Naive thymus-derived CD8-positive, alpha-beta T cell (primary cell): ENCODE results near the gene PTPRE. TPM values are rescaled to one million over a fixed set of nuclear protein-coding genes. Genes with fewer than 3 reads are reported as not detected.

Experiments used
- ATAC-seq, 2 donors: fragments of 150-1000 bp; cut with Tn5 transposase in 1 of 2; sonication (Bioruptor Pico), chemical (Tn5 transposase) in 1 of 2; 1 replicate in 1 of 2; 2 replicates in 1 of 2; pipeline ENCODE4 v1.10.0; 2021; ENCODE audit warnings: mild to moderate bottlenecking in 2 of 2, moderate library complexity in 2 of 2
- POLR2A ChIA-PET: fragments of 350-600 bp; sonication (Branson Sonifier 250); formaldehyde crosslinking; loops from one replicate; lab custom pipeline; 2021; ENCODE audit warnings: antibody characterized with exemption; lab: Charles Lee
- DNase-seq, 10 donors: peaks; one replicate each; pipeline versions ENCODE4 v3.0.0 to v3.0.0-alpha.2; 2020 to 2022
- H3K27ac Mint-ChIP-seq, 10 donors: one replicate each; pipeline ENCODE4 v1.8.0; 2020 to 2022; ENCODE audit warnings: mild to moderate bottlenecking in 10 of 10, mixed read lengths in 10 of 10, moderate library complexity in 4 of 10, inconsistent platforms in 1 of 10
- H3K27me3 Mint-ChIP-seq, 5 donors: one replicate each; pipeline ENCODE4 v1.8.0; 2021 to 2022; ENCODE audit warnings: mixed read lengths in 5 of 5
- H3K36me3 Mint-ChIP-seq, 3 donors: one replicate each; pipeline ENCODE4 v1.8.0; 2020 to 2022; ENCODE audit warnings: mixed read lengths in 3 of 3, mild to moderate bottlenecking in 2 of 3, inconsistent platforms in 1 of 3
- H3K4me1 Mint-ChIP-seq, 4 donors: one replicate each; pipeline ENCODE4 v1.8.0; 2021 to 2022; ENCODE audit warnings: mixed read lengths in 4 of 4
- H3K4me3 Mint-ChIP-seq, 10 donors: one replicate each; pipeline ENCODE4 v1.8.0; 2020 to 2022; ENCODE audit warnings: mild to moderate bottlenecking in 10 of 10, mixed read lengths in 10 of 10, moderate library complexity in 6 of 10, inconsistent platforms in 1 of 10
- H3K9me3 Mint-ChIP-seq, 9 donors: one replicate each; pipeline ENCODE4 v1.8.0; 2020 to 2022; ENCODE audit warnings: mixed read lengths in 9 of 9, mild to moderate bottlenecking in 3 of 9, inconsistent platforms in 1 of 9, moderate library complexity in 1 of 9
- polyA plus RNA-seq, 3 donors: library from polyadenylated mRNA; unstranded; fragments of 300-500 nt; fragmentation: Illumina TruSeq; gene quantifications; one replicate each; pipeline ENCODE4 v1.2.3, GENCODE V29; 2021
- total RNA-seq, 8 experiments: library from RNA in 2 of 8; stranded (reverse) in 2 of 8; gene quantifications; one replicate each; pipeline ENCODE4 v1.2.3 and lab custom pipeline; 2021 to 2026

The PTPRE gene
- total and polyA plus RNA-seq, 5 experiments from 2014 or later, result 7.8 to 29.5 (median 17.6) TPM

- POLR2A ChIA-PET, result no interaction called here
- ATAC-seq (no peak), DNase-seq (no peak)
- Mint-ChIP-seq H3K27me3 (peaks cover 3 to 17% (median 12%) of the 10 kb centered on the region in 5 donors), H3K36me3 (no peaks in the 10 kb centered on the region), H3K4me1 (peaks cover 9 to 20% (median 19%) of the 10 kb centered on the region in 4 donors), H3K27ac (no peak overlapping the region), H3K4me3 (no peak overlapping the region), H3K9me3 (peaks cover 0 to 1% (median 0%) of the 10 kb centered on the region in 9 donors)
Measured at GRCh38 chr10:127940866-127941640, 34.1 kb downstream of the PTPRE start.

DNA sequence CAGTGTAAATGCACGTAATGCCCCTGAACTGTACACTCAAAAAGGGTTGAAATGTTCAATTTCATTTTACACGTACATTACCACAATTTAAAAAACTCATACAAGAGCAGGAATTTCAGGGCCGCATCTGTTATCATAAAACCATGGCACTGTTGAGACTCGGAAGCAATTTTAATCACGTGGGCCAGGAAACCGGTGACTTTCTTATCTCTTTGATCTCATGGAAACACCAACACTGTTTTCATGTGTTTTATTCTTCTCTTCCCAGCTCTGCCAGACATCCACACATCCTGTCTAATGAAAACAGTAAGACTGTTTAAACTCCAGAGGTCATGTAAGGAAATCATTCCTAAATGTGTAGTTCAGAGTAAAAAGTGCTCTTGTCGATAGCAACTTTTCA, 35.9 kb downstream of the PTPRE start:
- DNase-seq, result no peak
- POLR2A ChIA-PET, result no interaction called here
- no peak overlapping the region for H3K4me3 Mint-ChIP-seq
- no peak for ATAC-seq
- H3K4me1 Mint-ChIP-seq, result peaks cover 14 to 27% (median 24%) of the 10 kb centered on the region in 4 donors
- H3K27ac Mint-ChIP-seq, result peak overlapping the region in 1 of 10 donors; percentile 0
- peaks cover 3 to 15% (median 11%) of the 10 kb centered on the region in 5 donors for H3K27me3 Mint-ChIP-seq
- H3K9me3 Mint-ChIP-seq, result peaks cover 0 to 1% (median 0%) of the 10 kb centered on the region in 9 donors
- no peaks in the 10 kb centered on the region for H3K36me3 Mint-ChIP-seq

DNA sequence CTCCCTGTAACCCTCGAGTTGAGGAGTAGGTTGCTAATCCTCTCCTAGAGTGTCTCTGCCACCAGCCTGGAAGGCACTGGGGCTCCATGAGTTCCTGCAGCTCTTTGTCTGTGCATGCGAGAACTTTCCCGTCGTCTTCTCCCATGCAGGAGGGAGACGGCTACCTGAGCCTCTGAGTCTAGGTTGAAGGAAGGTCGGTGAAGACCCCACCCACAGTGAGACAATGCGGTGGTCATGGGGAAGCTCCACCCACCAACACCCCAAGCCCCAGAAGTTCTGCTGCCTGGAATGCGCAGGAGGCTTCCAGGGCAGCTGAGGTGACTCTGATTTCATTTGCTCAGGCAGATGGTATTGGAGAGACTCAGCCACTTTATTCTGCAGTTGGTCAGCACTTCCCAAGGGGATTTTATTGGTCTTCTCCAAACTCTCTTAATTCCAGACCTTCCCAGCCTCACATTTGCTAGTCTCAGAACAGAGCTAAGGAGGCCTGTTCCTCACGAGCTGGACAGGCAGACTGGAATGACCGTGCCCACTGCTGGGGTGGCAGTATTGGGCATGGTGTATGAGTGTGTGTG, 36.5 kb downstream of the PTPRE start:
- no peak for ATAC-seq
- Mint-ChIP-seq H3K4me3 (no peak overlapping the region), H3K4me1 (peaks cover 14 to 27% (median 24%) of the 10 kb centered on the region in 4 donors), H3K27me3 (peaks cover 3 to 14% (median 6%) of the 10 kb centered on the region in 5 donors), H3K9me3 (peaks cover 0 to 1% (median 0%) of the 10 kb centered on the region in 9 donors), H3K36me3 (no peaks in the 10 kb centered on the region), H3K27ac (no peak overlapping the region)
- DNase-seq, result no peak
- POLR2A ChIA-PET, result no interaction called here

DNA sequence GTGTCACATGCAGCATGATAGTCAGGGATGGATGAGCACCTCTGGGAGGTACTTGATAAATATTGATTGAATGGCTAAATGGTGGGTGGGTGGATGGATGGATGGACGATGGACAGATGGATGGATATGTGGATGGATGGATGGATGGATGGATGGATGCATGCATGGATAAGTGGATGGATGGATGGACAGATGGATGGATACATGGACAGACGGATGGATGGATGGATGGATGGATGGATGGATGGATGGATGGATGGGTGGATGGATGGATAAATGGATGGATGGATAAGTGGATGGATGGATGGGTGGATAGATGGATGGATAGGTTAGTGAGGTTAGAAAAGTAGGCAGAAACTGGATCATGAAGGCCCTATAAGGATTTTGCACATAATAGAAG, 37.4 kb downstream of the PTPRE start:
- Mint-ChIP-seq H3K4me1 (peaks cover 14 to 27% (median 24%) of the 10 kb centered on the region in 4 donors), H3K27me3 (peaks cover 0 to 12% (median 6%) of the 10 kb centered on the region in 5 donors), H3K36me3 (no peaks in the 10 kb centered on the region), H3K9me3 (peaks cover 0 to 1% (median 0%) of the 10 kb centered on the region in 9 donors), H3K4me3 (no peak overlapping the region), H3K27ac (peak overlapping the region in 2 of 10 donors; percentile 10 to 50)
- ATAC-seq, result no peak
- POLR2A ChIA-PET, result no interaction called here
- no peak for DNase-seq

GRCh38 chr10:127945341-127945758, 38.4 kb downstream of the PTPRE start:
- POLR2A ChIA-PET, result no interaction called here
- Mint-ChIP-seq H3K4me1 (peaks cover 10 to 27% (median 24%) of the 10 kb centered on the region in 4 donors), H3K9me3 (no peaks in the 10 kb centered on the region), H3K27ac (peak overlapping the region in 3 of 10 donors; percentile 4 to 73 (median 50)), H3K4me3 (no peak overlapping the region), H3K36me3 (no peaks in the 10 kb centered on the region), H3K27me3 (peaks cover 0 to 6% (median 0%) of the 10 kb centered on the region in 5 donors)
- DNase-seq (peak in 2 of 10 donors; percentile 11 to 15), ATAC-seq (peak; percentile 41 to 56)

DNA sequence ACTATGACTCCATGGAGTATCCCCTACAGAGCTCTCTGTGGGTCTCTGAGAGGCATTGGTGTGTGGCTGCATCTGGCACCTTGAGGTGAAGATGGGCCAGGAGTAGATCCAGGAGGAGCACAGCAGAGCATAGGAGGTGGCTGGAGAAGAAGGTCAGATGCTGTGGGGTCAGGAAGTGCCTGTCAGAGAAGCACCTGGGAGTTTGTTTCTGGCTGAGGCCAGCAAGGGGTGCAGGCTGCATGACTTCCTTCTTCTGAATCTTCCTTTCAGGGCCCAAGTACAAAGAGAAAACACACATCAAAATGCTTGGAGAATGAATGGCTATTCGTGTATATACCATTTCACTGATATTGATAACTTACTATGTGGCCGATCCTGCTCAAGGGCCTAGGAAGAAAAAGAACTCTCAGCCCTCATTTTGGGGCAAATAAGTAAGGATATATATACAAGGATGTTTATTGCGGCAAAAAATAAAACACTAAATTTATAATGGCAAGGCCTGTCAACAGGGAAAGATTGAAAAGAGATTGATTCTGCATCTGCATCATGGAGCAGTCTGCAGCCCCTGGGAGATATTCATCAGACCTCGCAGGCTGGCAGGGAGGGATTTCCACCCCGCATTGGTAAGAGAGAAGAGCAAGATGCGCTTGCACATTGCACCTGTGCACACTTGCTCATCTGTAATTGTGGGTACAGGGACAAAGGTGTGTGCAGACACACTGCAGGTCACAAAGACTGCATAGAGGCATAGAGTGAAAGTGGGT, 39.2 kb downstream of the PTPRE start:
- H3K4me3 Mint-ChIP-seq, result no peak overlapping the region
- no peak for DNase-seq

DNA sequence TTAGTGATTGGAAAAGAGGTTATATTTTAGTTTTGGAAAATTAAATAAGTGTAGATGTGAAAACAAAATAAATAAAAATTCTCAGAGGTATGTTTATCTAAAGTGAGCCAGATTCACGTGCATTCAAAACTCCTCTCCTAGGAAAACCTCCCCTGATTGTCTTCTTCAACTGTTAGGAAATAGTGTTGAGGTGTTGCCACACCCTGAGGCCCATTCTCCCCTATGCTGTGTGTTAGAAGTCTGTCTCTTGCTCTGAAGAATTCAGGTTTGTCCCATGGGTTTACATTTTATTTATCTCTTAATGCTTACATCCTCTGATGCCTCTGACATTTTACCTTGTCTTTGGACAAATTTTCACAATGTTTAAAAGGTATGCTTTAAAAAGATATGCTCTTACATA, 40.3 kb downstream of the PTPRE start:
- POLR2A ChIA-PET, result no interaction called here
- Mint-ChIP-seq H3K4me1 (peaks cover 9 to 27% (median 24%) of the 10 kb centered on the region in 4 donors), H3K9me3 (no peaks in the 10 kb centered on the region), H3K27ac (no peak overlapping the region), H3K4me3 (no peak overlapping the region), H3K36me3 (no peaks in the 10 kb centered on the region), H3K27me3 (peaks cover 0 to 6% (median 0%) of the 10 kb centered on the region in 5 donors)
- no peak for ATAC-seq
- DNase-seq, result no peak

More for the DNA sequence above, 39.2 kb downstream of the PTPRE start:
- peak overlapping the region in 1 of 10 donors; percentile 73 for H3K27ac Mint-ChIP-seq
- POLR2A ChIA-PET, result no interaction called here
- H3K36me3 Mint-ChIP-seq, result no peaks in the 10 kb centered on the region
- H3K4me1 Mint-ChIP-seq, result peaks cover 10 to 27% (median 24%) of the 10 kb centered on the region in 4 donors
- no peak for ATAC-seq
- peaks cover 0 to 6% (median 0%) of the 10 kb centered on the region in 5 donors for H3K27me3 Mint-ChIP-seq
- H3K9me3 Mint-ChIP-seq, result no peaks in the 10 kb centered on the region

- Mint-ChIP-seq H3K9me3 (no peaks in the 10 kb centered on the region), H3K27ac (no peak overlapping the region), H3K4me1 (peaks cover 9 to 22% (median 16%) of the 10 kb centered on the region in 4 donors), H3K27me3 (peaks cover 0 to 6% (median 0%) of the 10 kb centered on the region in 5 donors), H3K4me3 (no peak overlapping the region), H3K36me3 (no peaks in the 10 kb centered on the region)
- DNase-seq (no peak), ATAC-seq (no peak)
- POLR2A ChIA-PET, result no interaction called here
Measured at GRCh38 chr10:127948791-127949190, 41.9 kb downstream of the PTPRE start.

DNA sequence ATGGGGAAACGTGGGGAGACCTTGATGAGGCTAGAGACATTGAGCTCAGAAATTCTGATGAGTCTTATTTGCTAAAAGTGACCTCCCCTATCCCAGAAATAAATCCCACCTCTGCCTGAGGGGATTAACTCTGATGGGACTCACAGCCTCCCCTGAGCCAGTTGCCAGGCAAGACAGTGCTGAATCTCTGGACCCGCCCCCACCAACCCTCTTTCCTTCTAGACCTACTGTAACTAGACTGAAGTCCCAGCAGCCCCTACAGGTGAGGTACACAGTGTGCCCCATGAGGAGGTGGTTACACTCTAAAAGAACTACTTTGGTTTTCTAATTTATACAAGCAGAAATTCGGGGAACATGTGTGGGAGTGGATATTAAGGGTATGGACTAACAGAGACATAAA, 42.9 kb downstream of the PTPRE start:
- DNase-seq (no peak), ATAC-seq (no peak)
- no peak overlapping the region for H3K4me3 Mint-ChIP-seq
- peak overlapping the region in 2 of 10 donors; percentile 13 to 36 for H3K27ac Mint-ChIP-seq
- H3K9me3 Mint-ChIP-seq, result peaks cover 0 to 2% (median 0%) of the 10 kb centered on the region in 9 donors
- H3K27me3 Mint-ChIP-seq, result peaks cover 0 to 6% (median 0%) of the 10 kb centered on the region in 5 donors
- H3K4me1 Mint-ChIP-seq, result peaks cover 9 to 17% (median 16%) of the 10 kb centered on the region in 4 donors
- no peaks in the 10 kb centered on the region for H3K36me3 Mint-ChIP-seq
- POLR2A ChIA-PET, result no interaction called here

DNA sequence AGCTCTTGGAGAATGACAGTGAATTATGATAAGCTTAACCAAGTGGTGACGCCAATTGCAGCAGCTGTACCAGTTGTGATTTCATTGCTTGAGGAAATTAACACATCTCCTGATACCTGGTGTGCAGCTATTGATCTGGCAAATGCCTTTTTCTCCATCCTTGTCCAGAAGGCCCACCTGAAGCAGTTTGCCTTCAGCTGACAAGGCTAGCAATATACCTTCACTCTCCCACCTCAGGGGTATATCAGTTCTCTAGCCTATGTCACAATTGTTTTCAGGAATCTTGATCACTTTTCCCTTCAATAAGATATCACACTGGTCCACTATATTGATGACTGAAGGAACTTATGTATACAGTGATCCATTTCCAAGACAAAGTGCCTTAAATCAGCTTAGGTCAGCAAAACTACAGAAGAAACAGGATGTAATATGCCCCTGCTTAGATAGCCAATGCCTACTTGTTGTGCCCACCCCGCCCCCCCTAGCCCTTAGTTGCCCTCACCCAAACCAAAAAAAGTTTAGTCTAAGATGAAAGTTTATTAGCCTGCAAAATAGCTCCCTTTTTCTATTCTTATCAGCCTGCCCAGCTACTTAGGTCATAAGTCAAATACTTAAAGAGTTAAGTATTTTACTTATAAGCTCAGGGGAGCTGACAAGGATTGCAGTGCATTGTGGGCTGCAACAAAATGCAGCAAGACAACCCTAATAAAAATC, 45.1 kb downstream of the PTPRE start:
- Mint-ChIP-seq H3K27me3 (peaks cover 0 to 15% (median 4%) of the 10 kb centered on the region in 5 donors), H3K9me3 (peaks cover 0 to 13% (median 3%) of the 10 kb centered on the region in 9 donors), H3K27ac (no peak overlapping the region), H3K36me3 (no peaks in the 10 kb centered on the region), H3K4me1 (no peaks in the 10 kb centered on the region), H3K4me3 (no peak overlapping the region)
- DNase-seq (no peak), ATAC-seq (no peak)
- POLR2A ChIA-PET, result no interaction called here

DNA sequence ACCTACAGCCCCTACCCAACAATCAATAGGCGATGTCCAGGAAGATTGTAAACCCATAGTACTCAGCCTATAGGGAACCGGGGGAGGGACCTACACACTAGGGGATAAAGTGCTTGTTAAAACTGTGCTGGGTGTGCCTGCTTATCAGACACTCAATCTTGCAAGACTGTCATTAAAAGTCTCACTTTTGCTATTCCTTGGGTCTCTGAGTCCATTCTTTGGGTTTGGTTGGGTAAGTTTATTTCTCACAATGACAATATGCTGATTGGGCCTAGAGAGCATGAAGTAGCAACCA, 45.6 kb downstream of the PTPRE start:
- POLR2A ChIA-PET, result no interaction called here
- Mint-ChIP-seq H3K4me3 (no peak overlapping the region), H3K36me3 (no peaks in the 10 kb centered on the region), H3K4me1 (no peaks in the 10 kb centered on the region), H3K27ac (no peak overlapping the region), H3K27me3 (peaks cover 0 to 15% (median 4%) of the 10 kb centered on the region in 5 donors), H3K9me3 (peaks cover 0 to 18% (median 3%) of the 10 kb centered on the region in 9 donors)
- DNase-seq, result no peak
- ATAC-seq, result no peak

DNA sequence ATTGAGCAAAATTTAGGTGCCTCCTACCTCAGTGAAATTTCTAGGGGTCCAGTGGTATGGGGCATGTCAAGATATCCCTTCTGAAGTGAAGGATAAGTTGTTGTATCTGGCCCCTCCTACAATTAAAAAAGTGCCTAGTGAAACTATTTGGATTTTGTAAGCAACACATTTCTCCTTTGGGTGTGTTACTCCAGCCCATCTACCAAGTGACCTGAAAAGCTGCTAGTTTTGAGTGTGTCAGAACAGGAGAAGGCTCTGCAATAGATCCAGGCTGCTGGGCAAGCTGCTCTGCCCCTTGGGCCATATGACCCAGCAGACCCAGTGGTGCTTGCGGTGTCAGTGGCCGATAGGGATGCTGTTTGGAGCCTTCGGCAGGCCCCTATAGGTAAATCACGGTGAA, 46.0 kb downstream of the PTPRE start:
- H3K36me3 Mint-ChIP-seq, result no peaks in the 10 kb centered on the region
- H3K4me1 Mint-ChIP-seq, result no peaks in the 10 kb centered on the region
- H3K27me3 Mint-ChIP-seq, result peaks cover 0 to 15% (median 4%) of the 10 kb centered on the region in 5 donors
- POLR2A ChIA-PET, result no interaction called here
- no peak overlapping the region for H3K27ac Mint-ChIP-seq
- no peak for DNase-seq
- peaks cover 0 to 18% (median 3%) of the 10 kb centered on the region in 9 donors for H3K9me3 Mint-ChIP-seq
- H3K4me3 Mint-ChIP-seq, result no peak overlapping the region
- ATAC-seq, result no peak
